OCI-LY7 (cell line): ENCODE measurements around the gene PPM1N. TPM values are rescaled to one million over a fixed set of nuclear protein-coding genes. Genes with fewer than 3 reads are reported as not detected.

ENCODE experiments used
- BruUV-seq: library from RNA; stranded (reverse); fragments of 400-500 nt; replicated peaks from 2 replicates; lab custom pipeline; 2021; lab: Mats Ljungman, UMichigan
- CTCF ChIA-PET: fragments of 300-600 bp; sonication (Branson Sonifier 250); formaldehyde crosslinking; loops from one replicate; lab custom pipeline; 2022; ENCODE audit warnings: antibody characterized with exemption; ENCODE audit not compliant: unreplicated experiment; lab: Charles Lee
- POLR2A ChIA-PET: fragments of 300-600 bp; sonication (Branson Sonifier 250); formaldehyde crosslinking; loops from one replicate; lab custom pipeline; 2022; ENCODE audit warnings: antibody characterized with exemption; lab: Charles Lee
- DNase-seq: peaks from one replicate; pipeline ENCODE4 v3.0.0-alpha.2; 2015; ENCODE audit warnings: low spot score
- H2AFZ ChIP-seq: fragments of 200-600 bp; sonication (generic), shearing (Covaris generic); 2 replicates; pipeline ENCODE4 v1.6.1; 2014; ENCODE audit warnings: mild to moderate bottlenecking, antibody characterized with exemption, low read length, moderate library complexity
- H3K27ac ChIP-seq: fragments of 200-600 bp; sonication (generic); 2 replicates; pipeline ENCODE4 v1.5.1; 2014; ENCODE audit warnings: mixed run types, low read depth, mild to moderate bottlenecking, moderate library complexity, low read length, inconsistent platforms; ENCODE audit not compliant: poor library complexity, severe bottlenecking
- H3K36me3 ChIP-seq: fragments of 200-600 bp; sonication (generic); 2 replicates; pipeline ENCODE4 v1.6.1; 2014; ENCODE audit warnings: mild to moderate bottlenecking, antibody characterized with exemption, low read length, moderate library complexity, mixed read lengths; ENCODE audit not compliant: insufficient read depth
- H3K4me1 ChIP-seq: fragments of 200-600 bp; sonication (generic); 2 replicates; pipeline ENCODE4 v1.5.1; 2014; ENCODE audit warnings: mild to moderate bottlenecking, low read length; ENCODE audit not compliant: insufficient read depth, poor library complexity, severe bottlenecking
- H3K4me2 ChIP-seq: fragments of 200-600 bp; sonication (generic); 2 replicates; pipeline ENCODE4 v1.6.1; 2014; ENCODE audit warnings: mild to moderate bottlenecking, low read length
- H3K4me3 ChIP-seq: fragments of 200-600 bp; sonication (generic); 2 replicates; pipeline ENCODE4 v1.5.1; 2014; ENCODE audit warnings: mild to moderate bottlenecking, low read depth, low read length; ENCODE audit not compliant: poor library complexity, severe bottlenecking
- H3K79me2 ChIP-seq: fragments of 200-600 bp; sonication (generic); 2 replicates; pipeline ENCODE4 v1.6.1; 2016; ENCODE audit warnings: low read depth, mild to moderate bottlenecking, low read length, moderate library complexity, mixed read lengths; ENCODE audit not compliant: insufficient read depth
- H3K9me2 ChIP-seq: fragments of 200-600 bp; sonication (generic); 2 replicates; pipeline ENCODE4 v1.6.1; 2016; ENCODE audit warnings: mild to moderate bottlenecking, low read length, mixed read lengths; ENCODE audit not compliant: insufficient read depth
- H3K9me3 ChIP-seq: fragments of 200-600 bp; sonication (generic); 2 replicates; pipeline ENCODE4 v1.6.1; 2014; ENCODE audit warnings: mild to moderate bottlenecking, mixed run types, low read length, mixed read lengths
- H4K20me1 ChIP-seq: fragments of 200-600 bp; sonication (generic); 2 replicates; pipeline ENCODE4 v1.6.1; 2014; ENCODE audit warnings: mild to moderate bottlenecking, antibody characterized with exemption, low read length, moderate library complexity, mixed read lengths; ENCODE audit not compliant: insufficient read depth
- EZH2phosphoT487 ChIP-seq: fragments of 200-600 bp; sonication (generic); IDR thresholded peaks from 2 replicates; pipeline ENCODE4 v1.6.1; 2018; ENCODE audit warnings: low read depth, borderline replicate concordance, mild to moderate bottlenecking, mixed run types, antibody characterized with exemption, low read length, moderate library complexity, mixed read lengths
- intact Hi-C: fragments of 100-400 bp; cut with micrococcal nuclease; formaldehyde crosslinking; loops from one replicate; pipeline ENCODE4 v1.10.0; 2022; ENCODE audit not compliant: unreplicated experiment
- total RNA-seq, 2 experiments: library from RNA; depleted of rRNA in 1 of 2; stranded (reverse); fragments of >200 nt in 1 of 2; shearing (Covaris generic) in 1 of 2; gene quantifications; 2 replicates each; pipeline ENCODE4 v1.2.3, GENCODE V29; 2014 to 2022
- TF ChIP-seq, protein P1 (sequence below): fragments of 200-600 bp; sonication (generic); conservative IDR thresholded peaks from 2 replicates; pipeline ENCODE4 v1.5.1; 2014; ENCODE audit warnings: mild to moderate bottlenecking, antibody characterized with exemption, low read length, moderate library complexity, mixed read lengths

Gene PPM1N
- total RNA-seq, 2 experiments from 2014 or later: 1.6 to 2.8 TPM

DNA sequence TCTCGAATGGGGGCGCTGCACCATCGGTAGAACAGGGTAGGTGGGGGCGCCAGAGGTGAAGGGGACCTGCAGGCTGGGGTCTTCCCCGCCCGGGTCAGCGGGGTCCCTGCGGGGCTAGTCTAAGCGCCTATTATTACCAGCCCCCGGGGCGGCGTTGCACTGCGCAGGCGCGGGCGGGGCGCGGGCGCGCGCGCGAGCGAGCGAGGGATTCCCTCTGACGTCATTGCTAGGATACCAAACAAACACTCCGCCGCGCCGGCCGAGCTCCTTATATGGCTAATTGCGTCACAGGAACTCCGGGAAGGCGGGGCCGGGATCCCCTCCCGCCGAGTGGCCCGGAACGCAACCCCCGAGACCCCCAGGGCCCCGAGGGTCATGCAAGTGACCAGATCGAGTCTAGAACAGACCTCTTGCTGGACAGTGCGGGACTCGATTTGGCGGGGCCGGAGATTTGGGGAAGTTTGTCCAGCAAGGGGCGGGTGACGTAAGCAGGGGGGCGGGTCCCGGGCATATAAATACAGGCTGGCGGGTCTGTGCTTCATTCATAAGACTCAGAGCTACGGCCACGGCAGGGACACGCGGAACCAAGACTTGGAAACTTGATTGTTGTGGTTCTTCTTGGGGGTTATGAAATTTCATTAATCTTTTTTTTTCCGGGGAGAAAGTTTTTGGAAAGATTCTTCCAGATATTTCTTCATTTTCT is 30.6 kb upstream of the PPM1N start, which contains the start of gene FOSB:
Gene FOSB (plus strand): TSS at position 541 of the 703 bp plus-strand sequence. CDS start 591 bp downstream, outside the sequence.
- POLR2A ChIA-PET: interaction anchor here (0.6 to 1.6 kb wide), 4 partner anchors 10 to 253 kb away, joined by 3 to 6 read pairs (median 6); no protein-coding TSS in a partner anchor
- no TSS peak for BruUV-seq
- TF ChIP-seq, protein P1, sequence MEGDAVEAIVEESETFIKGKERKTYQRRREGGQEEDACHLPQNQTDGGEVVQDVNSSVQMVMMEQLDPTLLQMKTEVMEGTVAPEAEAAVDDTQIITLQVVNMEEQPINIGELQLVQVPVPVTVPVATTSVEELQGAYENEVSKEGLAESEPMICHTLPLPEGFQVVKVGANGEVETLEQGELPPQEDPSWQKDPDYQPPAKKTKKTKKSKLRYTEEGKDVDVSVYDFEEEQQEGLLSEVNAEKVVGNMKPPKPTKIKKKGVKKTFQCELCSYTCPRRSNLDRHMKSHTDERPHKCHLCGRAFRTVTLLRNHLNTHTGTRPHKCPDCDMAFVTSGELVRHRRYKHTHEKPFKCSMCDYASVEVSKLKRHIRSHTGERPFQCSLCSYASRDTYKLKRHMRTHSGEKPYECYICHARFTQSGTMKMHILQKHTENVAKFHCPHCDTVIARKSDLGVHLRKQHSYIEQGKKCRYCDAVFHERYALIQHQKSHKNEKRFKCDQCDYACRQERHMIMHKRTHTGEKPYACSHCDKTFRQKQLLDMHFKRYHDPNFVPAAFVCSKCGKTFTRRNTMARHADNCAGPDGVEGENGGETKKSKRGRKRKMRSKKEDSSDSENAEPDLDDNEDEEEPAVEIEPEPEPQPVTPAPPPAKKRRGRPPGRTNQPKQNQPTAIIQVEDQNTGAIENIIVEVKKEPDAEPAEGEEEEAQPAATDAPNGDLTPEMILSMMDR: no peak; the same call in none of the 2 replicates
- TF ChIP-seq EZH2phosphoT487: no peak
- no peaks in the 10 kb centered on the region; the same call in 1 of the 2 replicates for H3K79me2 ChIP-seq
- no peaks in the 10 kb centered on the region for H3K9me2 ChIP-seq
- intact Hi-C loops: loop anchor here (2.0 kb wide), 1 partner anchor 17 kb away; no protein-coding TSS in a partner anchor
- H4K20me1 ChIP-seq: 0 out of 2 replicates have a peak, but pooled peaks cover 4% of the 10 kb centered on the region
- H2AFZ ChIP-seq: peak within 1 kb of the TSS; percentile 74
- no peaks in the 10 kb centered on the region for H3K9me3 ChIP-seq
- CTCF ChIA-PET: interaction anchor here (2.3 kb wide), 1 partner anchor 11 kb away, joined by 7 read pairs; no protein-coding TSS in a partner anchor
- H3K4me1 ChIP-seq: peaks cover 19% of the 10 kb centered on the region
- no peaks in the 10 kb centered on the region for H3K36me3 ChIP-seq
- DNase-seq: peak; percentile 99
- H3K27ac ChIP-seq: peak within 1 kb of the TSS; percentile 87
- peak within 1 kb of the TSS; percentile 100 for H3K4me2 ChIP-seq
- peak within 1 kb of the TSS; percentile 81 for H3K4me3 ChIP-seq

DNA sequence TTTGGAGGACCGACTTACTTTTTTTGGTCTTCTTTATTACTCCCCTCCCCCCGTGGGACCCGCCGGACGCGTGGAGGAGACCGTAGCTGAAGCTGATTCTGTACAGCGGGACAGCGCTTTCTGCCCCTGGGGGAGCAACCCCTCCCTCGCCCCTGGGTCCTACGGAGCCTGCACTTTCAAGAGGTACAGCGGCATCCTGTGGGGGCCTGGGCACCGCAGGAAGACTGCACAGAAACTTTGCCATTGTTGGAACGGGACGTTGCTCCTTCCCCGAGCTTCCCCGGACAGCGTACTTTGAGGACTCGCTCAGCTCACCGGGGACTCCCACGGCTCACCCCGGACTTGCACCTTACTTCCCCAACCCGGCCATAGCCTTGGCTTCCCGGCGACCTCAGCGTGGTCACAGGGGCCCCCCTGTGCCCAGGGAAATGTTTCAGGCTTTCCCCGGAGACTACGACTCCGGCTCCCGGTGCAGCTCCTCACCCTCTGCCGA is 30.0 kb upstream of the PPM1N start:
- Histone ChIP-seq H3K9me3 (no peaks in the 10 kb centered on the region), H3K36me3 (no peaks in the 10 kb centered on the region), H3K4me1 (peaks cover 19% of the 10 kb centered on the region), H4K20me1 (0 out of 2 replicates have a peak, but pooled peaks cover 4% of the 10 kb centered on the region), H3K79me2 (no peaks in the 10 kb centered on the region; the same call in 1 of the 2 replicates), H3K27ac (peak overlapping the region; percentile 87), H3K4me2 (peak overlapping the region; percentile 100), H2AFZ (peak overlapping the region; percentile 14; the same call in 1 of the 2 replicates), H3K4me3 (peak overlapping the region; percentile 81), H3K9me2 (no peaks in the 10 kb centered on the region)
- POLR2A ChIA-PET: interaction anchor here (0.6 to 1.8 kb wide), 4 partner anchors 9 to 96 kb away, joined by 3 to 7 read pairs (median 6); no protein-coding TSS in a partner anchor
- DNase-seq: peak; percentile 49
- TSS peak; percentile 91 for BruUV-seq
- no peak for TF ChIP-seq EZH2phosphoT487
- TF ChIP-seq, protein P1: peak; percentile 32; the same call in 1 of the 2 replicates
- CTCF ChIA-PET: interaction anchor here (2.3 kb wide), 1 partner anchor 11 kb away, joined by 7 read pairs; no protein-coding TSS in a partner anchor
- intact Hi-C loops: loop anchor here (2.0 kb wide), 1 partner anchor 17 kb away; no protein-coding TSS in a partner anchor
